ENCODE measurements around the gene DUSP5. TPM values are rescaled to one million over a fixed set of nuclear protein-coding genes. Genes with fewer than 3 reads are reported as not detected.
A peak's percentile ranks its signal among the peaks of the same experiment; 100 is the strongest.

Gene DUSP5
- total and polyA plus RNA-seq, 2 of the 8 experiments (the other 6 are each of a cell fraction or from before 2014, with no cell fraction given), result 13.6 to 30.3 TPM

GRCh38 chr10:110529596-110530011 lies 31.9 kb downstream of the DUSP5 start:
- H2BK20ac ChIP-seq (ENCODE audit: low read length), result no peak overlapping the region; the same call in 1 of the 2 replicates
- POLR2A ChIA-PET (ENCODE audit: partially characterized antibody), result interaction anchor here (0.6 to 3.1 kb wide), 11 partner anchors 9 to 225 kb away, joined by 3 to 11 read pairs (median 4); partner anchors contain the start of gene SMNDC1
- H2AK5ac ChIP-seq (ENCODE audit: low read depth, low read length), result peak overlapping the region; percentile 87; the same call in 1 of the 2 replicates
- H4K91ac ChIP-seq (replicated peaks; ENCODE audit: insufficient read length, low read length), result peak overlapping the region; percentile 87
- H3K9ac ChIP-seq (replicated peaks in 1 of 4; ENCODE audit: extremely low read depth in 1 of 4, low read depth in 3 of 4, low read length in 3 of 4), result peak overlapping the region in 3 of 4 experiments; percentile 3 to 73 (median 41); a peak in 3 of 7 replicates
- 0 out of 2 replicates have a peak overlapping the region, but pooled peaks have one; percentile 39 for H4K8ac ChIP-seq (ENCODE audit: extremely low read depth, insufficient read depth, low read length)
- no peaks in the 10 kb centered on the region; a peak in 1 of 7 replicates for H3K27me3 ChIP-seq (replicated peaks in 1 of 4; ENCODE audit: control insufficient read depth in 3 of 4, extremely low read depth in 1 of 4, insufficient read depth in 3 of 4, low read length in 3 of 4)
- peaks cover 4 to 17% (median 5%) of the 10 kb centered on the region in 4 experiments for H3K4me1 ChIP-seq (replicated peaks in 1 of 4; ENCODE audit: control insufficient read depth in 3 of 4, insufficient read depth in 4 of 4, low read length in 3 of 4)
- H3K4me3 ChIP-seq (ENCODE audit: extremely low read depth in 1 of 4, insufficient read depth in 2 of 4, low read depth in 3 of 4, low read length in 4 of 4), result peak overlapping the region in 2 of 4 experiments; percentile 0 to 42; a peak in 2 of 8 replicates
- no peaks in the 10 kb centered on the region for H3K9me3 ChIP-seq (ENCODE audit: insufficient read depth in 2 of 2, low read depth in 1 of 2, low read length in 1 of 2)
- H3K56ac ChIP-seq (replicated peaks; ENCODE audit: insufficient read length, low read depth, low read length), result peak overlapping the region; percentile 8
- no peak overlapping the region for H3K14ac ChIP-seq (ENCODE audit: insufficient read length)
- peak overlapping the region; percentile 99 for H3K18ac ChIP-seq (ENCODE audit: extremely low read depth, low read length)
- WGBS, 2 experiments (ENCODE audit: extremely low coverage in 1 of 2, insufficient coverage in 1 of 2, insufficient read length in 1 of 2, insufficient replicate concordance in 2 of 2, low coverage in 1 of 2, low lambda C conversion rate in 2 of 2, missing lambda C conversion rate in 1 of 2), result 13% methylated on average over 6 of the region's 6 CpGs; no CpG with 5 or more reads in 1 of the 2 experiments
- H3K23me2 ChIP-seq (ENCODE audit: low read depth, low read length), result peaks cover 2% of the 10 kb centered on the region; the same call in 1 of the 2 replicates
- H3K27ac ChIP-seq (ENCODE audit: low read depth, low read length), result peak overlapping the region; percentile 60
- H2BK12ac ChIP-seq (ENCODE audit: low read depth, low read length), result peak overlapping the region; percentile 100
- peak overlapping the region; percentile 65 to 70 for H3K4me2 ChIP-seq (ENCODE audit: insufficient read depth in 1 of 2, low read depth in 2 of 2, low read length in 2 of 2)
- H4K20me1 ChIP-seq (replicated peaks in 1 of 2; ENCODE audit: control insufficient read depth in 1 of 2, insufficient read depth in 2 of 2, low read length in 2 of 2), result no peaks in the 10 kb centered on the region
- H3K23ac ChIP-seq (ENCODE audit: insufficient read length), result no peak overlapping the region
- H3K79me1 ChIP-seq (ENCODE audit: low read depth, low read length), result no peaks in the 10 kb centered on the region
- peak overlapping the region; percentile 97 for H2BK120ac ChIP-seq (replicated peaks; ENCODE audit: low read depth, low read length)
- peak overlapping the region; percentile 98 for H2BK5ac ChIP-seq (ENCODE audit: low read depth, low read length)
- H2BK15ac ChIP-seq (ENCODE audit: low read length), result no peak overlapping the region
- H2AFZ ChIP-seq (ENCODE audit: low read length), result peak overlapping the region; percentile 73; the same call in 1 of the 2 replicates
- FAIRE-seq, result no peak
- H4K5ac ChIP-seq (ENCODE audit: insufficient read length, low read depth, low read length), result peak overlapping the region; percentile 31
- no peaks in the 10 kb centered on the region for H3K79me2 ChIP-seq (ENCODE audit: control insufficient read depth in 1 of 2, insufficient read depth in 2 of 2, low read length in 2 of 2)
- CTCF ChIA-PET (ENCODE audit: partially characterized antibody), result interaction anchor here (0.8 to 1.2 kb wide), 3 partner anchors 16 to 224 kb away, joined by 3 to 4 read pairs (median 3); no protein-coding TSS in a partner anchor
- peak overlapping the region; percentile 92 for H3K4ac ChIP-seq (replicated peaks; ENCODE audit: insufficient read length, low read depth, low read length)
- TF ChIP-seq BACH1 (IDR thresholded peaks at IDR 0.05; ENCODE audit: low read length) (no peak), PHF8 (conservative IDR thresholded peaks at IDR 0.05; ENCODE audit: low read depth, low read length) (no peak), MAX (IDR thresholded peaks at IDR 0.05) (peak; percentile 55; the same call in 1 of the 2 replicates), EP300 (IDR thresholded peaks at IDR 0.05; ENCODE audit: borderline replicate concordance in 1 of 2, low read depth in 2 of 2, low read length in 2 of 2) (no peak), YY1 (IDR thresholded peaks at IDR 0.05; ENCODE audit: low read depth, low read length) (peak; percentile 40; the same call in 1 of the 2 replicates), KDM5A (IDR thresholded peaks at IDR 0.05; ENCODE audit: low read length) (no peak)
- H3K36me3 ChIP-seq (ENCODE audit: control insufficient read depth in 2 of 4, insufficient read depth in 4 of 4, low read length in 3 of 4), result no peaks in the 10 kb centered on the region
- DNase-seq (ENCODE audit: low read depth in 1 of 2, low spot score in 2 of 2), result no peak
